NCI-H1092 (cell line): ENCODE data around the gene ETV4.

Source experiments
- DNase-seq: peaks from one replicate; lab custom pipeline; 2025; lab: John Stamatoyannopoulos, UW

ETV4 gene

DNA sequence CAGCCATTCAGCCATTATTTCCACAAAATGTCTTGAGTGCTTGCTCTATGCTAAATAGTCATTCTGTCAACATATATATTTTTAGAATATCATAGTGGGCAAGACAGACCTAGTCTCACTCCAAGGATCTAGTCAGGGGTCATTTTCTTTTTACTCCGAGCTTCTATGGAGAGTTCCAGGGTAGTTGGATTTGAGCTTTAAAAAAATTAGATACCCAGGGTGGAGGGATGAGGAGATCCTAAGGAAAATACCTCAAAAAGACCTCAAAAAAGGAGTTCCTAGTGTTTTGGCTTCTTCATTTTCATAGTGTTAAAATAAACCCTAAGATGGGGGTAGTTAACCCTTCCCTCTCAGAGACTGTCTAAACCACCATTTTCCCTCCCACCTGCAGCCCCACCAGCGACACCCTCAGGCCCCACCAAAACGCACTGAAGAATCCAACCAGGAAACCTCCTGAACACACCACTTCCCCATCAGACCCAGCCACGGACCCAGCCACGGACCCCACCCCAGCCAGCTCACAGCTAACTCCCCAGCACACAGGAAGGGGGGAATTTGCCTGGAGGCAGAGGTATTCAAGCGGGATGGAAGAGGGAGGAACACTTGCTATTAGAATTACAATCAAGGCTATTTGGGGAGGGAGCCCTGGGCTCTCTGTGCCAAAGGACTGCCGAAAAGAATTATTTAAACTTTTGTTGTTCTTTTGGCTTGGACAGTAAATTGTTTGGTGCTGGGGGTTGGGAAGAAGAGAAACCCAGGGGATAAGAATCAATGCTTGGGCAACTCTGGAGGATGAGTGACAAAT is 2.2 kb downstream of the ETV4 start:
- no peak for DNase-seq

DNA sequence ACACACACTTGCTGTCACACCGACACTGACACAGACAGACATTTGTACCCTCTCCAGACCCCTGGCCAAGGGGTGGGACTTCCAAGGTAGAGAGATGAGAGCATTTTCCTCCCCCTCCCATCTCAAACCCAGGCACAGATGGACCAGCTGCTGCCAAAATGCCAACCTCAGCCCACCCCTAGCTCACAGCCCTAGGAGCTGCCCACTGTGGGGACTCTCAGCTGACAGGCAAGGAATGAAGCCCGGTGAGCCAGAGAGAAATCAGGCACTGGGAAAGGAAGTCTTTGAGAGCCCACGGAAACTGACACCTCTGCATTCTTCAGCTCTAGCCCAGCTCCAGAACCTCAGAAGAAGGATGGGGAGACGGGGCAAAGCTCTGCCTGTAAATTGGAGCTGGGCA is 2.8 kb downstream of the ETV4 start:
- DNase-seq, result no peak

DNA sequence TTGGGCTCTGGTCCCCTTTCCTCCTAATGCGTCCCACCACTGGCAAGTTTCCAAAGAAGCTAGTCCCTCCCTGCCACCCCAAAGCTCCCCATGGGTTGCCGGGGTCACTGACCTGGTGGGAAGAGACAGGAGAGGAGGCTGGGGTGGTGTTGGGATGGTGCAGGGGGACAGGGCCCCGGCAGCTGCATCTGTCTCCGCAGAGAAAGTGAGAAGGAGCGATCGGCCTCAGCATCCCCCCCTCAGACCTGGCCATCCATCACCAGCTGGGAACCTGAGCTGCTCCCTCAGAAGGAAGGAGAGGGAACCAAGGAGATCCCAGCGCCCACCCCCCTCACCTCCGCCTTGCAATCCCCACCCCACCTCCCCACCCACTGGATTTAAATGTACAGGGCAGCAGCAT is 3.3 kb downstream of the ETV4 start:
- DNase-seq, result no peak

DNA sequence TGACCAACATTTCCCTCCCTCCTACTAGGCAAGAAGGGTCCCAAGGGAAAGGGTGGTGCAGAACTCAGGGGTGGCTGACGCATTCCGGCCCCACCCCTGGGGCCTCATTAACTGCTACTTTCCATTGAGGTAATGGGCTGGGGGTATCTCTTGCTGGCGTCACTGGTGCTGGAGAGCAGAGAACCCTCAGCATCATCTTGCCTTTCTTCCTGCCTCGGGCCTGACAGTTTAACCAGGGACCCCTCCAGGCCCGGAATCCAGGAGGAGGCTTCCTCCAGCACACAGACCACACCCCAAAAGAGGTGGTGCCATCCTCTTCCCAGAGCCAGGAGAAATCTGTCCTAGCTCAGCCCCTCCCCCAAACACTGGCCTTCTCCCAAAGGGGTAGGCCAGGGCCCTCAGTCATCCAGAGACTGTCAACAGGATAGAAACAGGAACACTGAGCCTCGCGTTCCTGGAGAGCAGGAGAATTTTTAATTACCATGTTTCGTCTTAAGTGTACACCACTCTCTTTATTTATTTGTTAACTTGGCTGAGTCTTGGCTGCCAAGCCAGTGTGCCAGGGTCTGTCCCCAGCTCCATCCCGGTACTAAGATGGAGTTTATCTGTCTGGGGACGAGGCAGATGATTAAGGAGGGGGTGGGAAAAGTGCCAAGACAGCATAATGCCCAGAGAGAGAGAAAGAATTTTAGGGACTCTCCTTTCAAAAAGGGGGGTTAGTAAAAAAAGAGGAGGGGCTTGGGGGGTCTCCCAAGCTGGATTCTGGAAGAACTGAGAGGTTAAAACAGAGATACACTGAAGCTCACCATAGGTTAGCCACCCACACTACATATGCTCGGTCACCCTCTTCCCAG is 5.1 kb downstream of the ETV4 start:
- DNase-seq, result no peak

DNA sequence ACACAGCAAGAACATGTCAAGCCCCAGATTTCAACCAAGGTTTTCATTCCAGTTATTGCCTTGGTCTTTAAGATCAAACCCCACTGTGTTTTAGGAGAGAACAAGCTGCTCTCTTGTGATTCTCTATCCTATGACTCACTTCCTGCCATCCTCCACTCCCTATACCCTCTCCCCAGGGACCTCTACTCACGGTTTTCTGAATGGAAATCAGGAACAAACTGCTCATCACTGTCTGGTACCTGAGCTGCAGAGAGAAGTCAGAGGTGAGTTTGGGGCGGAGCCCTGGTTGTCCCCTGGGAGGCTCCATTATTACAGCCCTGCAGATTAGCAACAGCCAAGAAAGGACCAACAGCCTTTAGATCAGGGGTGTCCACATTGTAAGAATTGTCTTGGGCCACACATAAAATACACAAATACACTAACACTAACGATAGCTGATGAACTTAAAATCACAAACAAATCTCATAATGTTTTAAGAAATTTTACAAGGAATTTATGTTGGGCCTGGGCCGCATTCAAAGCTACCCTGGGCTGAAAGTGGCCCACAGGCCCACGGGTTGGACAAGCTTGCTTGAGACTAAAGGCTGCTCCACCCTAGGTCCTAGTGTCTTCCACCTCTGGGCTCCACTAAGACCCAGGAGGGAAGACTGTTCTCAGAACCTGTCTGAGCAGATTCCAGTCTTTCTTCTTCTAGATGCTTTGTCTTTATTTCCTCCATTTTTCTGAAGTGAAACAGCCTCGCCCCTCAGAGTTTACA is 9.7 kb downstream of the ETV4 start:
- no peak for DNase-seq

DNA sequence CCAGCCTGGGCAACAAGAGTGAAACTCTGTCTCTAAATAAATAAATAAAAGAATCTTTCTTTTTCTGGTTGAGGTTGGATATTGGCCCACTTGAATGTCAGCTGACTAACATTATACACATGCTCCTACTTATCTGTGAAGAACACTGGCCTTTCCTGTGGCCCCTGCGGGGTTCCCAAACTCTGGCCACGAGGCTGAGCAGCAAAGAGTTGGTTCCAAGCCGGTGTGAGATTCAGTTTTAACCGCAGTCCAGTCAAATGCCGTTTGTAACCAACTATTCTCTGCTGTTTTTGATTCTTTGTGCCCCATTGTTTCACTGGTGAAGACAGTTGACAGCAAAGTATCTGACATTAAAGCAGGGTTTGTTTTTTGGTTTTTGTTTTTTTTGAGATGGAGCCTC is 11.2 kb downstream of the ETV4 start:
- no peak for DNase-seq

DNA sequence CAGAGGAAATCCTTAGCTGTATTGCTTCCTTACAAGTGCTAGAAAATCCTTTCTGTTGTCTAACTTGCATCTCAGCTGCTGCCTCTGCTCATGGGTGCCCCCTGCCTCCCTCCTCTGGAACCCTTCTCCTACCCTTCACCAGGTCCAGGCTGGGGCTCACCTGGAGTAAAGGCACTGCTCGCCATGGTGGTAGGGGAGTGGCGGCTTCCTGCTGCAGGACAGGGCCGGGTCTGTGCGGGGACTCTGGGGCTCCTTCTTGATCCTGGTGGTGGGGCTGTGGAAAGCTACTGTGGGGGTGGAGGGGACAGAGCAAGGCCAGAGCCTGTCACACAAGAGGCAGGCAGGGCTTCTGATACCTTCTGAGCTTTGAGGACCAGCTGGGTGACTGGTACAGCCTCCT is 12.4 kb downstream of the ETV4 start:
- no peak for DNase-seq

DNA sequence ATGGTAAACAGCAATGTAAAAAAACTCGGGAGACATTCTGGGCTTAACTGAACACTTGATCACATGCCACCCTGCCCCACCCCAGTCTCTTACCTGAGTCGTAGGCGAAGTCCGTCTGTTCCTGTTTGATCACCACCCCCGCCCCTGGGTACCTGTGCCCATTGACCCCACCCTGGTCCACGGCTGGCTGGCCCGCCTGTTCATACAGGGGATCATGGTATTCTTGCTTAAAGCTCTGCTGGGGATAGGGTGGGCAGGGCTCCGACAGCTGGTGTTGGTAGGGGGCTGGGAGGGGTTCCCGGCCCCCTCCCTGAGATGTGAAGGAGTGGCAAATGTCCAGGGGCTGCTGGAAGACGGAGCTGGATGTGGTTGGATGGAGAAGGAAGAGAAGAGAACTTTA is 13.6 kb downstream of the ETV4 start:
- DNase-seq, result no peak

DNA sequence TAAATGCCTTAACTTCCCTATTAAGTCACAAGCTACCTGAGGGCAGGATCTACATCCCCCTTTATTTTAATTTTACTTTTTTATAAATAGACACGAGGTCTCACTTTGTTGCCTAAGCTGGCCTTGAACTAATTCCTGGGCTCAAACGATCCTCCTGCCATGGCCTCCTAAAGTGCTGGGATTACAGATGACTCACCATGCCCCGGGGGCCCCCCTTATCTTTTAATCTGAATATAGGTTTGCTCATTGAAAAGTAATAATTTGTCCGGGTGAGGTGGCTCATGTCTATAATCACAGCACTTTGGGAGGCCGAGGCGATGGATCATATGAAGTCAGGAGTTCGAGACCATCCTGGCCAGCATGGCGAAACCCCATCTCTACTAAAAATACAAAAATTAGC is 14.2 kb downstream of the ETV4 start:
- DNase-seq, result no peak

DNA sequence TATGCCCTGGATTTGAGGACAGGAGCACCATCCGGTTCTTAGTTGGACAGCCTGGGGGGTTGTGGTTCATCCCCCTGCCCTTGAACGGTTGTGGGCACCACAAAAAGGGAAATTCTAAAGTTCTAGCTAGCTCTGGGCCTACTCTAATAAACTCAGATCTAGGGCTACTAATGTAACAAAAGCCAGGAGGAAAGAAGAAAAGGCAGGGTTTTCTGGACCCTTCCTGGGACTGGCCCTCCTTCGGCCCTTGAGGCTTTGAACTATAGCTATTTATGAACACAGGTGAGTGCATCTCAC is 15.1 kb downstream of the ETV4 start:
- DNase-seq, result no peak

DNA sequence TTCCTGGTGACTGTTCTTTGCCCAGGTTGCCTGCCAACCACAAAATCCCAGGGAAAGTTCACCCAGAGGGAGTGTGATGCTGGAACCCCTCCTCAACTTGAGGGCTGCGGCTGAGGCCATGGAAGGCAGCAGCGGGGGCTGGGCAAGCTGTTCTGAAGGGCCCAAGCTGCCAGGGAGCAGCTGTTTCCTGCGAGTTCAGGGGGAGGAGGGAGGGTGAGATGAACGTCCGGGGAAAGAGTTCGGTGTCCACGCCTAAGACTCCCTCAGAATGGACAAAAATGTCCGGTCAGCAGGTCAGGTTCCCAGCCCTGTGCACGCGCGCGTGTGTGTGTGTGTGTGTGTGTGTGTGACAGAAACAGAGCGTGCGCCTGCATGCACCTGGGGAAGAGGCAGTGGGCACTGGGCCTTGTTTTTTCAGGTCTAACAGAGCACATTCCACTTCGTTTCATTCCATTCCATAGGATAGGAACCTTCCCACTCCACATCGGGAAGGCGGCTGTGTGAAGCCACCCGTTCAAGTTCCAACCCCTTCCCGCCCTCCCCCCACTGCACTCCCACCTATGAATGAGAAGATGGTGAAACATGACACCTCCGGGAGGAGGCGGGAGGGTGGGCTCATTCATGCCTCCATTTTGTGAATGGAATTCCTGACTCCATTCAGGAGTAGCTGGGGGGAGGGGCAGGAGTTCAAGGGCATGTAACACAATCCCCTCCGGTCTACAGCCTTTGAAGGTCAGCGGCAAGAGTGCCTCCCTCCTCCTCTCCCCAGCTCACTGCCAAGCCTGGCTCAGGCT is 15.7 kb downstream of the ETV4 start:
- peak; percentile 79 for DNase-seq

DNA sequence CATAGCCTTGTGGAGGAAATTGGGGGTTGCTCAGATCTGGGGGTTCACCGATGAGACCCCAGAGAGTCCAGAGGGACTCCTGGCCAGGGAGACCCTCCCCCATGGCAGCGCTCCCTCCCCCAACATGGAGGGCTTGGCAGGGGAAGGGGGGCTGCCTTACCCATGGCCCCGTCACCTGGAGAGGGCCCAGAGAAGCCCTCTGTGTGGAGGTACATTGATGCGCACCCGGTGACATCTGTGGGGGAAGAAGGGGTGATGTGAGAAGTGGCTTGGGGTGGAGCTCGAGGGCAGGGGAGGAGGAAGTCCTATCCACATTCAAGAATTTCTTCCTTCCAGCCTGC is 16.2 kb downstream of the ETV4 start:
- DNase-seq, result no peak

DNA sequence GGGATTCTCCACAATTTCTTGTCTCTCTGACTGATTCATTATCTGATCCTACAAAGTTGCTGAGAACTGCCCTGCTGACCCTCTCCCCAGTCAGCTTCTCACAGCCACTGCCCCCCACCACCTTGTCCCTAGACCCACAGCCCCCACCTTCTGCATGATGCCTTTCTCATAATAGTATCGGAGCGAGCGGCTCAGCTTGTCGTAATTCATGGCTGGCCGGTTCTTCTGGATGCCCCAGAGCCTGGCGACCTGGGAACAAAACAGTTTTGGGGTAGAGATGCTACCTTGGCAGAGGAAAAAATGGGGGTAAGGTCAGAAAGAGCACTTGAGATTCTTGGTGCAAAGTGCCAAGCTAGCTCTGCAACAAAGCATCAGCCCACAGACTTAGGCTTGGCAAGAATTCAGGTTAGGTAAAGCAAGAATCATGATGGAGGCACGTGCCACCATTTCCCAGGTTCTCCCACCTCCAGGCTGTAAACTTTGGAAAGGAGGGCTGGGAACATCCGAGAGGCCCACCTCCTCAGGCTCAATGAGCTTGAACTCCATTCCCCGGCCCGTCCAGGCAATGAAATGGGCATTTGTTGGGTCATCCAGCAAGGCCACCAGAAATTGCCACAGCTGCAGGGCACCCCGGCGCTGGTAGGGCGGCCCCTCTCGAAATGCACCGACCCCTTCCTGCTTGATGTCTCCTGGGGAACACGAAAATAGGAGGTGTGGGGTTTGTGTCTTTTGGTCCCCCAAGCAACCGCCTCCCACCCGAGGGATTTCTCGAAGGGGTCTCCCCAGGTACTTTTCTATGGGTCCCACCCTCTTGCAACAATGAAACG is 16.9 kb downstream of the ETV4 start:
- no peak for DNase-seq

GRCh38 chr17:43528319-43528987 is 17.7 kb downstream of the ETV4 start:
- no peak for DNase-seq

GRCh38 chr17:43526886-43527648 is 19.1 kb downstream of the ETV4 start:
- no peak for DNase-seq

DNA sequence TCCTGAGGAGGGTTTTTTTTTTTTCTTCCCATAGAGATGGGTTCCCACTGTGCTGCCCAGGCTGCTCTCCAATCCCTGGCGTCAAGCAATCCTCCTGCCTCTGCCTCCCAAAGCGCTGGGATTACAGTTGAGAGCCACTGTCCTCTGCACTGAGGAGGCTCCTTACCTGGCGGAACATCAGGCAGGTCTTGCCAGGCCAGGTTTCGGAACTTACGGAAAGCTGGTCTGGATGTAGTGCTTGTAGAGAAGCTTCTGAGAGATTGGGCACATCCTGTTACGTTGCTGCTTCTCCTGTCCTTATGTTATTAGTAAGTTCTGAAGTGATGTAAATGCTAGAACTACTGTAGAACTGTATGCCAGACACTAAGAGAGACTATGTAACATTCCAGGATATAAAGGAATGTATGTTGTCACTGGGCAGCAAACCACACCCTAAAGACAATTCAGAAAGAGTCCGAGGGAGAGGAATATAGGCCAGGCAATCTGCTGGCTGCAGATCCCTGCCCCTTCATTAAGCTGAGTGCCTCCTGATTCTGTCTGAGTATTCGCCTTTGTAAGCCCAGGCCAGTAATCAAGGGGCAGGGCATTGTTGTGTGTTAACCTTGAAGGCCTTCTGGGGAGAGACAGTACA is 21.1 kb downstream of the ETV4 start:
- DNase-seq, result no peak

- no peak for DNase-seq
Measured at GRCh38 chr17:43521389-43521788, 24.8 kb downstream of the ETV4 start.

DNA sequence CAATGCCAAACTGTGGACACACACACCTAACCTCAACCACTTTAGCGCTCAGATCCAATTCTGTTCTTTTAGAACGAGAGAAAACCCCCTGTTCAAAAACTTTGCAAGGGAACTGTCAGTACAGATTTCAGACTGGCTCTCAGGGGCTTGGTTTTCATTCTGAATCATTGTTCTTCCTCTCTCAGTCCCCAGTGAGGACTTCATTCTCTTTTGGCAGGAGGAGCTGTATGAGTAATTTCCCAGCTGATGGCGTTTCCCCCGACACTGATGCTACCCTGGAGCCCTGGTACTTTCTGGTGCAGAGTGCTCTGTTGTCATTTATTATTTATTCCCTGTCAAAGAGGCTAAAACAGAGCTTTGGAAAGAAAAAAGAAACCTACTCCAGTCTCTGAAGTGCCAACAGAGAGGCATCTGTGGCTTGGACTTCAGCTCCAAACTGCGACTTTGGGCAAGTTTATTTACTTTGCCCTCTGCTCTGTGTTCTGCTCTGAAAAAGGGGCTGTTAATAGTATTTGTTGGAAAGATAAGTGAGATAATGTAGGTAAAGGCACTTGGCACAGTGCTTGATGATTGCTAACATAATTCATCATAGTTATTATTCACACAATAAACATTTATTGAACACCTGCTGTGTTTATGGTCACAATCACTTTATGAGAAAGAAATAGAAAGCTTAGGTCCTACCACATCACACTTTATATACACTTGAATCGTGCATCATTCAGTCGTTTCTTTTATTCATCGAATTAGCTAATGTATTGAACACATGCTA is 28.3 kb downstream of the ETV4 start:
- DNase-seq, result no peak

DNA sequence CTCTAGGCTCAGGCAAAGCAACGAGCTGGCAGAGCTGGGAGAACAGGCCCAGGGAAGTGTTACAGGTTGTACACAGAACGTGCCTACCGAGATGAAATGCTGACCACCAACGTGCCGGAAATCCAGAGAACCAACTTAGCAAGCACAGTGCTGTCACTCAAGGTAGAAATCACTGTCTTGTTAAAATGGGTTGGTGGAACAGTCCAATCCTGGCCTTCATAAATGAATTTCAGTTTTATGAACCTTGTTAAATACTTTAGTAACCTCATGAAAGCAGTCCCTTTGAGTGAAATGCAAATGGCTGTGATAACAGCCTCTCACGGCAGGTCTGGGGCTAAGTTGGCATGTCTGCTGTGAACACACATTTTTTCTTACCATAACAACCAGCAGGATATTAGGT is 29.0 kb downstream of the ETV4 start:
- no peak for DNase-seq
